Ammon's horn (tissue), 1 donor: ENCODE results near the gene PKN3.

ENCODE experiments used
- DNase-seq: peaks from one replicate; pipeline ENCODE4 v3.0.0-alpha.2; 2016; ENCODE audit warnings: low spot score

Gene PKN3

DNA sequence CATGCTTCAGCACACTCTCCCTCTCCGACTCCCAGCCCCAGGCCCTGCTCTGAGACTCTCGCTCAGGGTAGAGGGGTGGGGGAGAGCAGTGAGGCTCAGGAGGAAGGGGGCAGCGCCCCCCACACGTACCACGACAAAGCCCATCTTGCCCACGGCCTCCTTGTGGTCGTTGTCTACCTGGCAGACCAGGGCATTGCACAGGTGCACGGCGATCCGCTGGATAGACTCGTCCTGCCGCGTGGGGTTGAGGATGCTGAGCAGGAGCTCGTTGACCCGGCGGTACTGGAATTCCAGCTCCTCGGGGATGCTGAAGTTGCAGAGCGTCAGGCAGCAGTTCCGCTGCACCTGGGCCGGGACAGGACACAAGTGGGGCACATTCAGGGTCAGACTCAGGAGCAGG lies 40.1 kb downstream of the PKN3 start:
- DNase-seq = no peak

DNA sequence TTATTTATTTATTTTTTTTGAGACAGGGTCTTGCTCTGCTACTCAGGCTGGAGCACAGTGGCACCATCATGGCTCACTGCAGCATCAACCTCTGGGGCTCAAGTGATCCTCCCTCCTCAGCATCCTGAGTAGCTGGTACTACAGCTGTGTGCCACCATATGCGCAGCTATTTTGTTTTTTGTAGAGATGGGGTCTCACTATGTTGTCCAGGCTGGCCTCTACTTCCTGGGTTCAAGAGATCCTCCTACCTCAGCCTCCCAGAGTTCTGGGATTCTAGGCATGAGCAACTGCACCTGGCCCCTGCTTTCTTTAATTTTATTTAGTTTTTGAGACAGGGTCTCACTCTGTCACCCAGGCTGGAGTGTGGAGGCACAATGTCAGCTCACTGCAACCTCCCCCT lies 41.1 kb downstream of the PKN3 start:
- no peak for DNase-seq

DNA sequence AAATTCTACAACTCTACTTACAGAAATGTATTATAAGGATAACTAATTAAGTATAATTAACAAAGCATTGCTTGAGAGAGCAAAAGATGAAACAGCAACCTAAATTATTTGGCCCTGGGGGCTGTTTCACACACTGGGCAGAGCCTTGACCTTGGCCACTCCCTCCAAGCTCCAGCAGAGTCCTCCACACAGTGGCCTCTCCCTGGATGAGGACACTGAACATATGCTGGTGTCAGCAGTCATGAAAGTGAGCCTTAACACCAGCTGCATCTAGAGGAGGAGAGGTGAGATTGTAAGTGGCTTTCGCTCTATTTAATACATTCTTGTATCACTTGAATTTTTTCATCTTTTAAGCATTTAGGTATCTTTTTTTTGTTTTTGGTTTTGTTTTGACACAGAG lies 44.9 kb downstream of the PKN3 start:
- DNase-seq = no peak

DNA sequence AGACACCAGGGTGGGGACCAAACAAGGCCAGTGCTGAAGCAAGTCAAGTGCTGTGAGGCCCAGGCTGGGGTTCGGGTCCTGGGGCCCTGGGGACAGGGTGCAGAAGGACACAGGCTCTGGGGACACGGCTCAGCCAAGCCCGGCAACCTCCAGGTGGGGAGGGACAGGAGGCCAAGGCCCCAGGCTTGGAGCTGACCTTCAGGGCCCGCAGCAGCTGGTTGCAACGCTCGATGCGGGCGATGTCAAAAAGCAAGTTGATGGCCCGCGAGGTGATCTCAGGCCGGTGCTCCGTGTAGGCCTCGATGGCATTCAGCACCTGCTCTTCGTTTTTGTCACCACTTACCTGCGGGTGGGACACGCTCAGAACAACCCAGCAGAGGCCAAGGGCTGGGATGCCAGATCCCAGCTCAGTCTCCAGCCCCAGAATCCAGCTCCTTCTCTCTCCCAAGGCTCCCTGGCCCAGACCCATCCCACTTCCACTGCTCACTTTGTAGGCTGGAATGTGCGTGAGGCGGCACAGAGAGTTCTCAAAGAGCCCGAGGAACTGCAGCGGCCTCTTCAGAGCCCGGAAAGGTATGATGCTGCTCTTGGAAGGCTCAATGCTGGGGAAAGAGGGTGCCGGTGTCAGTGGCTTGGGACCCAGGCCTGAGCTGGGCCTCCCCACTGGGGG lies 48.8 kb downstream of the PKN3 start:
- DNase-seq = no peak

DNA sequence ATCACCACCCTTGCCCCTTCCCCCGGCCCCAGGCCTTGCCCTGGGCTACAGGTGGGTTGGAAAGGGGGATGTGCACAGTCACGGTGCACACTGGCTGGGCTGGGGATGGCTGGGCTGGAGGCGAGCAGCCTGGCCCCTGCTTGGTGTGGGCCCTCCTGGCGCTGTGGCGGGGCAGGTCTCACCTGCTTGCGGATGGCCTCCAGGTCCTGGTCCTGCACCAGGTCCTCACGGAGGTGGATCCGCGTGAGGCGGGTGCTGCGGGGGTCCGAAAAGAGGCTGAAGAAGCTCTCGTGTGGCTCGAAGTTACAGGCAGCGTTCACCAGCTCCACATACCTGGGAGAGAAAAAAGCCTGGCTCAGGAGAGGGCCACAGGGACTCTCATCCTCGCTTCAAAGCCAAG lies 51.3 kb downstream of the PKN3 start:
- no peak for DNase-seq

DNA sequence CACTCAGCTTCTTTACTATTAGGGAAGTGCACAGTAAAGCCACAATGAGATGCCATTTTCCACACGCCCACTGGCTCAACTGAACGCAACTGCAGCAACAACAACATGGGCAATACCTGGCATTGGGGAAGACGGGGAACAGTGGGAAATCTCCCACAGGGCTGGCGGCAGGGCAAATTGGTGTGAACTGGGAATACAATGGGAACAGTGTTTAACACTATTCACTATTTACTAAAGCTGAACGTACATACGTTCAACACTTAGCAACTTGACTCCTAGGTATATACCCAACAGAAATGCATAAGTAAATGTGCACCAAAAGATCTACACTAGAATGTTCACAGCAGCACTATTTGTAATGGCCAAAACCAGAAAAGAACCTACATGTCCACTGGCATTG lies 55.3 kb downstream of the PKN3 start:
- no peak for DNase-seq

DNA sequence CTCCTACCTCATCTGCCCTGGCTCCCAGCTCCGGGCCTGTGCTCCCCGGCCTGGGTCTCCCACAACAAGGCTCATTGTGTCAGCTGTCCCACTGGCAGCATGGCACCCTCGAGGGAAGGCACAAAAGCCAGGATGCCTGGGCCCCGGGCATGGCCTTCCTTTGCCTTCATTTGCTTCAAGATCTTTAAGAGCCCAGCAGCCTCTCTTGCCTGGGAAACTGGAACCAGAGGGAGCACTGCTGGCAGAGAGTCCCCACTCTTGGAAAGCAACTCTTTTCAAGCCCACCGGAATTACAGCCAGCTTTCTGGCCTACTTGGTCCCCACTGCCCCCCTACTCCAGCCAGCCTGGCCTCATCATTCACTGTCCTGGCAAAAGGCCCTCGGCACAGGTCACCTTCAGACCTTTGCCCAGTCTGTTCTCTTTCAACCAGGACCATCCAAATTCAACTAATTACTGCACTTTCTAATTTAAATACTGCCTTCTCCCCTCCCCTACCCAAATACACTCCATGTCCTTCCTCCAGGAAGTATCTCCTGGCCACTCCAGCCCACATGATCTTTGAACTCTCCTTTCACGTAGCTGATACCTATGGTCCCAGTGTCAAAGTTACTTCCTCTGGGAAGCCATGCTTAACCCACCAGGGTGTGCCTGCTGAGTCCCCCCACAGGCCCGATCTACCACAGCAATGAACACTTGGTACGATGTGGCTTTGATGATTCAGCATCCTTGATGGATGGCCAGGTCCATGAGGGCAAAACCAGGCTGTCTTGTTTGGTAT lies 60.6 kb downstream of the PKN3 start:
- DNase-seq = no peak

DNA sequence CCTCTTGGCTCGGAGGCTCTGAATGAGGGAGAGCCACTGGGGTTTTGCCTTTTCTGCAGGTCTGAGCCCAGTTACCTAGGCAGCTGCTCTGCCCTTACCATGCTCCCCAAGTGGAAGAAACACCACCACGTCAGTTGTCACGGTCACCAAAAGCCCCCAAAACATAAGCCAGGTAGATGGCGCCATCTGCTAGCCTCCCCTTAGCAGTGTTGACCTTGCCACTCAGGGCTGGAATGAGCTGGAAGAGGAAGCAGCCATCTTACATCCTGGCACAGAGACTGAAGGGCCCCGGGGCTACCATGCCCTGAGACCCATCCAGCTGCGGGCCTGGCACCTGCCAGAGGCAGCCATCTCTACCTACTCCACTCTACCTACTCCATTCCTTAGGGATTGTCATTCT lies 62.1 kb downstream of the PKN3 start:
- no peak for DNase-seq

DNA sequence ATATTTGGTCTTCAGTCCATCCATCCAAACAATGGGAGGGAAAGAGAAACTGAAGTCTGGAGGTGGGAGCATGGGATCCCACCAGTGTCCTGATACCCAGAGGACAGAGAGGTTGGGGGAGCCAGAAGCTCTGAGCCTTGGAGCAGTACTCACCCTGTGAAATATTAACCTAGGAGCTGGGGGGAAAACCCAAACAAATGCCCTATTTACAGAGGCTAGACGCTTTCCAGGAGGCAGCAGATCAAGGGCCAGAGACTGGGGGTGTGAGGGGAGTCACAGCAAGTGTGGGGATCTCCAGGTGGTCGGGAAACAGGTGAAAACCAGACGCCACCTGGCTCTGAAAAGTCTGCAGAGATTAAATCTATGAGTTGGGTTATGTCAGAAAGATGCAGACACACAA lies 63.2 kb downstream of the PKN3 start:
- DNase-seq = no peak

DNA sequence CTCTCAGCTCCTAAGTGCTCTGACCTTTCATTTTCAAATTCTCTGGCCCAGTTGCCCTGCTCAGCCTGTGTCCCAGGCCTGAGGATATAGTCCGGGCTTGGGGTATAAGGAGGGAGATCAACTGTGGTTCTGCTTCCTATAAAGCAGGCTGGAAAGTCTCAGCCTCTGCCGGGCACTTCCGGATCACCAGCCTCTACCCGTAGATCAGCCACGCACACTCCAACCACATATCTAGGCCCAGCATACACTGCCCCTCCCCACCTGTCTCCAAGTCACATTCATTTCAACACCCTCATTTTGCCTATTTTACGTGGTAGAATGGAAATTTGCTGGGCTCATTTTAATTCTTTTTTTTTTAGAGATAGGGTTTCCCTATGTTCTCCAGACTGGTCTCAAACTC lies 66.3 kb downstream of the PKN3 start:
- DNase-seq = no peak
